Endodermal cell (in vitro differentiated cells): ENCODE results near the gene TRAF3IP3. TPM values are rescaled to one million over a fixed set of nuclear protein-coding genes. Genes with fewer than 3 reads are reported as not detected.

ENCODE experiments used
- DNase-seq: peaks from one replicate; pipeline ENCODE4 v3.0.0-alpha.2; 2017
- H3K27ac ChIP-seq: 2 replicates; pipeline ENCODE4 v1.5.1; 2013; ENCODE audit warnings: mild to moderate bottlenecking, low read depth, low read length, moderate library complexity
- H3K27me3 ChIP-seq: 2 replicates; pipeline ENCODE4 v1.6.1; 2013; ENCODE audit warnings: mild to moderate bottlenecking, low read length, moderate library complexity; ENCODE audit not compliant: insufficient read depth, control insufficient read depth, poor library complexity, severe bottlenecking
- H3K36me3 ChIP-seq: 2 replicates; pipeline ENCODE4 v1.7.0; 2013; ENCODE audit warnings: mild to moderate bottlenecking, low read length, moderate library complexity; ENCODE audit not compliant: control insufficient read depth, insufficient read depth
- H3K4me1 ChIP-seq: one replicate; pipeline ENCODE4 v1.7.0; 2013; ENCODE audit warnings: low read length; ENCODE audit not compliant: control insufficient read depth, insufficient read depth
- H3K4me3 ChIP-seq: 2 replicates; pipeline ENCODE4 v1.5.1; 2013; ENCODE audit warnings: mild to moderate bottlenecking, low read length, moderate library complexity
- H3K9ac ChIP-seq: 2 replicates; pipeline ENCODE4 v1.6.1; 2013; ENCODE audit warnings: mild to moderate bottlenecking, low read length, moderate library complexity; ENCODE audit not compliant: poor library complexity, severe bottlenecking; ENCODE audit errors: extremely low read depth
- H3K9me3 ChIP-seq: 2 replicates; pipeline ENCODE4 v1.6.1; 2013; ENCODE audit warnings: mild to moderate bottlenecking, low read length, moderate library complexity; ENCODE audit not compliant: control insufficient read depth
- H3K27ac Mint-ChIP-seq: 2 replicates; pipeline ENCODE4 v1.8.0; 2020; ENCODE audit warnings: mixed read lengths
- H3K27me3 Mint-ChIP-seq: 2 replicates; pipeline ENCODE4 v1.8.0; 2021; ENCODE audit warnings: mild to moderate bottlenecking, mixed read lengths; ENCODE audit not compliant: insufficient read depth
- H3K36me3 Mint-ChIP-seq: 2 replicates; pipeline ENCODE4 v1.8.0; 2020; ENCODE audit warnings: low read depth, mixed read lengths
- H3K4me1 Mint-ChIP-seq: 2 replicates; pipeline ENCODE4 v1.8.0; 2020; ENCODE audit warnings: mixed read lengths
- H3K4me3 Mint-ChIP-seq: 2 replicates; pipeline ENCODE4 v1.8.0; 2020; ENCODE audit warnings: mild to moderate bottlenecking, moderate library complexity, mixed read lengths
- H3K9me3 Mint-ChIP-seq: 2 replicates; pipeline ENCODE4 v1.8.0; 2020; ENCODE audit warnings: mild to moderate bottlenecking, mixed read lengths
- CTCF ChIP-seq: fragments of 200-600 bp; sonication (generic); conservative IDR thresholded peaks from 2 replicates; pipeline ENCODE4 v1.5.0; 2021; ENCODE audit warnings: antibody characterized with exemption, mild to moderate bottlenecking
- WGBS, 2 experiments: methylation state at CpG; one replicate each; pipeline versions ENCODE4 v1.1.5 to v1.1.7; 2013; ENCODE audit warnings: missing lambda C conversion rate in 2 of 2, mixed read lengths in 1 of 2; ENCODE audit not compliant: insufficient coverage in 1 of 2, insufficient read length in 1 of 2; 5-methylcytosine and 5-hydroxymethylcytosine counted together
- total RNA-seq, 2 donors: library from RNA; stranded (reverse); fragmentation: NEBNext Ultra II Directional in 1 of 2; extraction: Animal tissue kit (Norgen Biotek cat#: 25700) in 1 of 2; gene quantifications; 2 replicates in 1 of 2; 3 replicates in 1 of 2; pipeline ENCODE4 v1.2.1, GENCODE V29; 2021

TRAF3IP3 gene
- total RNA-seq, 2 donors from 2014 or later, result not detected

GRCh38 chr1:209797978-209798639 lies 42.3 kb downstream of the TRAF3IP3 start:
- Histone ChIP-seq H3K9me3 (no peaks in the 10 kb centered on the region), H3K36me3 (no peaks in the 10 kb centered on the region), H3K27ac (no peak overlapping the region), H3K27me3 (peaks cover 32% of the 10 kb centered on the region), H3K4me3 (no peak overlapping the region), H3K4me1 (peaks cover 3% of the 10 kb centered on the region), H3K9ac (no peak overlapping the region)
- H3K27me3 Mint-ChIP-seq, result no peaks in the 10 kb centered on the region
- no peak overlapping the region for H3K27ac Mint-ChIP-seq
- no peak overlapping the region for H3K4me3 Mint-ChIP-seq
- H3K4me1 Mint-ChIP-seq, result peaks cover 19% of the 10 kb centered on the region
- 85 to 97% methylated on average over 5 to 9 of the region's 9 CpGs for WGBS, 2 experiments
- peak; percentile 76 for TF ChIP-seq CTCF
- H3K36me3 Mint-ChIP-seq, result peaks cover 34% of the 10 kb centered on the region
- H3K9me3 Mint-ChIP-seq, result no peaks in the 10 kb centered on the region
- DNase-seq, result peak; percentile 74

GRCh38 chr1:209800984-209801834 lies 45.4 kb downstream of the TRAF3IP3 start:
- WGBS, 2 experiments, result 78 to 94% methylated on average over 3 to 5 of the region's 5 CpGs
- Mint-ChIP-seq H3K4me3 (no peak overlapping the region), H3K27me3 (peaks cover 2% of the 10 kb centered on the region), H3K36me3 (peaks cover 10% of the 10 kb centered on the region), H3K9me3 (no peaks in the 10 kb centered on the region), H3K4me1 (peaks cover 33% of the 10 kb centered on the region), H3K27ac (no peak overlapping the region)
- TF ChIP-seq CTCF, result no peak
- Histone ChIP-seq H3K36me3 (no peaks in the 10 kb centered on the region), H3K9me3 (no peaks in the 10 kb centered on the region), H3K4me1 (peaks cover 2% of the 10 kb centered on the region), H3K27me3 (peaks cover 43% of the 10 kb centered on the region), H3K4me3 (no peak overlapping the region), H3K27ac (no peak overlapping the region), H3K9ac (no peak overlapping the region)
- DNase-seq, result no peak

GRCh38 chr1:209802117-209802779 lies 46.4 kb downstream of the TRAF3IP3 start:
- no peak overlapping the region for H3K9ac ChIP-seq
- WGBS, 2 experiments, result 94 to 100% methylated on average over 1 to 4 of the region's 4 CpGs
- H3K36me3 ChIP-seq, result no peaks in the 10 kb centered on the region
- no peak overlapping the region for H3K4me3 ChIP-seq
- peaks cover 29% of the 10 kb centered on the region for H3K4me1 Mint-ChIP-seq
- no peak for DNase-seq
- no peaks in the 10 kb centered on the region for H3K9me3 Mint-ChIP-seq
- TF ChIP-seq CTCF, result no peak
- H3K27ac ChIP-seq, result no peak overlapping the region
- peaks cover 6% of the 10 kb centered on the region for H3K36me3 Mint-ChIP-seq
- no peak overlapping the region for H3K4me3 Mint-ChIP-seq
- H3K27ac Mint-ChIP-seq, result no peak overlapping the region
- H3K27me3 Mint-ChIP-seq, result peaks cover 2% of the 10 kb centered on the region
- H3K4me1 ChIP-seq, result peaks cover 4% of the 10 kb centered on the region
- H3K27me3 ChIP-seq, result peaks cover 43% of the 10 kb centered on the region
- no peaks in the 10 kb centered on the region for H3K9me3 ChIP-seq
